PC-9 (cell line): Measurements from ENCODE around the gene ARHGAP45. TPM values are rescaled to one million over a fixed set of nuclear protein-coding genes. Genes with fewer than 3 reads are reported as not detected.

Experiments used
- BruUV-seq: library from RNA; stranded (reverse); fragments of 400-500 nt; replicated peaks from 2 replicates; lab custom pipeline; 2021; lab: Mats Ljungman, UMichigan
- CTCF ChIA-PET: fragments of 300-600 bp; sonication (Branson Sonifier 250); formaldehyde crosslinking; loops from one replicate; lab custom pipeline; 2022; ENCODE audit warnings: antibody characterized with exemption; lab: Charles Lee
- POLR2A ChIA-PET: fragments of 300-600 bp; sonication (Branson Sonifier 250); formaldehyde crosslinking; loops from one replicate; lab custom pipeline; 2022; ENCODE audit warnings: antibody characterized with exemption; ENCODE audit not compliant: unreplicated experiment; lab: Charles Lee
- DNase-seq, 2 experiments: peaks; one replicate each; pipeline versions ENCODE4 v3.0.0 to v3.0.0-alpha.2; 2015 to 2022; ENCODE audit warnings: mixed read lengths in 1 of 2
- H2AFZ ChIP-seq: fragments of 200-600 bp; sonication (generic); 2 replicates; pipeline ENCODE4 v1.8.1; 2017; ENCODE audit warnings: antibody characterized with exemption
- H3F3A ChIP-seq: fragments of 200-600 bp; sonication (generic); 2 replicates; pipeline ENCODE4 v1.8.1; 2017; ENCODE audit warnings: antibody characterized with exemption, mild to moderate bottlenecking, low read depth; ENCODE audit not compliant: insufficient read depth
- H3K27ac ChIP-seq: fragments of 200-600 bp; sonication (generic); 2 replicates; pipeline ENCODE4 v1.6.1; 2016; ENCODE audit warnings: mixed run types
- H3K27me3 ChIP-seq: fragments of 200-600 bp; sonication (generic); 2 replicates; pipeline ENCODE4 v1.6.1; 2016; ENCODE audit warnings: low read depth, mixed run types; ENCODE audit not compliant: insufficient read depth
- H3K36me3 ChIP-seq: fragments of 200-600 bp; sonication (generic); 2 replicates; pipeline ENCODE4 v1.6.1; 2016; ENCODE audit warnings: low read depth, mixed run types
- H3K4me1 ChIP-seq: fragments of 200-600 bp; sonication (generic); replicated peaks from 2 replicates; pipeline ENCODE4 v1.6.1; 2016; ENCODE audit warnings: mixed run types; ENCODE audit not compliant: insufficient read depth
- H3K4me2 ChIP-seq: fragments of 200-600 bp; sonication (generic); 2 replicates; pipeline ENCODE4 v1.6.1; 2017; ENCODE audit warnings: mixed run types
- H3K4me3 ChIP-seq: fragments of 200-600 bp; sonication (generic); 2 replicates; pipeline ENCODE4 v1.6.1; 2016; ENCODE audit warnings: mixed run types
- H3K79me2 ChIP-seq: fragments of 200-600 bp; sonication (generic); 2 replicates; pipeline ENCODE4 v1.6.1; 2017; ENCODE audit warnings: low read depth, mixed run types
- H3K9me2 ChIP-seq: fragments of 200-600 bp; sonication (generic); 2 replicates; pipeline ENCODE4 v1.8.1; 2017; ENCODE audit warnings: mild to moderate bottlenecking; ENCODE audit not compliant: insufficient read depth
- H3K9me3 ChIP-seq: fragments of 200-600 bp; sonication (generic); 2 replicates; pipeline ENCODE4 v1.8.1; 2016; ENCODE audit warnings: low read depth; ENCODE audit not compliant: insufficient read depth
- H4K20me1 ChIP-seq: fragments of 200-600 bp; sonication (generic); 2 replicates; pipeline ENCODE4 v1.8.1; 2017; ENCODE audit not compliant: insufficient read depth
- EZH2 ChIP-seq: fragments of 200-600 bp; sonication (generic); IDR thresholded peaks from 2 replicates; pipeline ENCODE4 v1.8.0; 2017; ENCODE audit warnings: antibody characterized with exemption, low read depth
- intact Hi-C: fragments of 100-400 bp; cut with micrococcal nuclease; formaldehyde crosslinking; loops from one replicate; pipeline ENCODE4 v1.10.0; 2022; ENCODE audit not compliant: unreplicated experiment
- total RNA-seq: library from RNA; stranded (reverse); gene quantifications from 2 replicates; pipeline ENCODE4 v1.2.3, GENCODE V29; 2021
- TF ChIP-seq, protein P1 (sequence below): fragments of 200-600 bp; sonication (generic); conservative IDR thresholded peaks from 2 replicates; pipeline ENCODE4 v1.6.1; 2017; ENCODE audit warnings: mixed run types, antibody characterized with exemption, mild to moderate bottlenecking, moderate library complexity

The ARHGAP45 gene
- total RNA-seq, 1 experiment from 2014 or later, result 20.2 TPM

DNA sequence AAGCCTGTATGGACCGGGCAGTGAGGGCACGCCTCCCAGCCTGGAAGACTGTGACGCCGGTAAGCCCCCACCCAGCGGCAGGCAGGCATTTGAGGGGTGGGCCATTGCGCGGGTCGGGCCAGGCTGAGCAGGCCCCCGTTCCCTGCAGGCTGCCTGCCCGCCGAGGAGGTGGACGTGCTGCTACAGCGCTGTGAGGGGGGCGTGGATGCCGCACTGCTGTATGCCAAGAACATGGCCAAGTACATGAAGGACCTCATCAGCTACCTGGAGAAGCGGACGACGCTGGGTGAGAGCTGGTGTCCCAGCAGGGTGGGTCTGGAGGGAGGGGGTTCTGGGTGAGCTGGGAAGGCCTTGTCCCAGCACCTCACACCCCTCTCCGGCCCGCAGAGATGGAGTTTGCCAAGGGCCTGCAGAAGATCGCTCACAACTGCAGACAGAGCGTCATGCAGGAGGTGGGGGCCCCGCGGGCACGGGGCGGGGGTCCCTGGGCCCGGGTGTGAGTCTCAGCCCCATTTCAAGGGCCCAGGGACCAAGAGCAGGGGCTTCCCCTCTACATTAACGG lies 7.1 kb downstream of the ARHGAP45 start:
- H4K20me1 ChIP-seq, result no peaks in the 10 kb centered on the region
- DNase-seq, result no peak
- no peaks in the 10 kb centered on the region for H3K79me2 ChIP-seq
- POLR2A ChIA-PET, result no interaction called here
- H3K4me2 ChIP-seq, result 0 out of 2 replicates have a peak overlapping the region, but pooled peaks have one; percentile 34
- H3K9me3 ChIP-seq, result no peaks in the 10 kb centered on the region
- H2AFZ ChIP-seq, result no peak overlapping the region
- H3K27me3 ChIP-seq, result no peaks in the 10 kb centered on the region
- peaks cover 17% of the 10 kb centered on the region; the same call in 1 of the 2 replicates for H3F3A ChIP-seq
- no peak overlapping the region for H3K4me3 ChIP-seq
- no peaks in the 10 kb centered on the region for H3K9me2 ChIP-seq
- BruUV-seq, result no TSS peak
- 0 out of 2 replicates have a peak, but pooled peaks cover 9% of the 10 kb centered on the region for H3K4me1 ChIP-seq
- intact Hi-C loops, result no loop called here
- CTCF ChIA-PET, result no interaction called here
- TF ChIP-seq, protein P1, sequence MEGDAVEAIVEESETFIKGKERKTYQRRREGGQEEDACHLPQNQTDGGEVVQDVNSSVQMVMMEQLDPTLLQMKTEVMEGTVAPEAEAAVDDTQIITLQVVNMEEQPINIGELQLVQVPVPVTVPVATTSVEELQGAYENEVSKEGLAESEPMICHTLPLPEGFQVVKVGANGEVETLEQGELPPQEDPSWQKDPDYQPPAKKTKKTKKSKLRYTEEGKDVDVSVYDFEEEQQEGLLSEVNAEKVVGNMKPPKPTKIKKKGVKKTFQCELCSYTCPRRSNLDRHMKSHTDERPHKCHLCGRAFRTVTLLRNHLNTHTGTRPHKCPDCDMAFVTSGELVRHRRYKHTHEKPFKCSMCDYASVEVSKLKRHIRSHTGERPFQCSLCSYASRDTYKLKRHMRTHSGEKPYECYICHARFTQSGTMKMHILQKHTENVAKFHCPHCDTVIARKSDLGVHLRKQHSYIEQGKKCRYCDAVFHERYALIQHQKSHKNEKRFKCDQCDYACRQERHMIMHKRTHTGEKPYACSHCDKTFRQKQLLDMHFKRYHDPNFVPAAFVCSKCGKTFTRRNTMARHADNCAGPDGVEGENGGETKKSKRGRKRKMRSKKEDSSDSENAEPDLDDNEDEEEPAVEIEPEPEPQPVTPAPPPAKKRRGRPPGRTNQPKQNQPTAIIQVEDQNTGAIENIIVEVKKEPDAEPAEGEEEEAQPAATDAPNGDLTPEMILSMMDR, result no peak
- no peak for TF ChIP-seq EZH2
- H3K36me3 ChIP-seq, result no peaks in the 10 kb centered on the region
- no peak overlapping the region for H3K27ac ChIP-seq

DNA sequence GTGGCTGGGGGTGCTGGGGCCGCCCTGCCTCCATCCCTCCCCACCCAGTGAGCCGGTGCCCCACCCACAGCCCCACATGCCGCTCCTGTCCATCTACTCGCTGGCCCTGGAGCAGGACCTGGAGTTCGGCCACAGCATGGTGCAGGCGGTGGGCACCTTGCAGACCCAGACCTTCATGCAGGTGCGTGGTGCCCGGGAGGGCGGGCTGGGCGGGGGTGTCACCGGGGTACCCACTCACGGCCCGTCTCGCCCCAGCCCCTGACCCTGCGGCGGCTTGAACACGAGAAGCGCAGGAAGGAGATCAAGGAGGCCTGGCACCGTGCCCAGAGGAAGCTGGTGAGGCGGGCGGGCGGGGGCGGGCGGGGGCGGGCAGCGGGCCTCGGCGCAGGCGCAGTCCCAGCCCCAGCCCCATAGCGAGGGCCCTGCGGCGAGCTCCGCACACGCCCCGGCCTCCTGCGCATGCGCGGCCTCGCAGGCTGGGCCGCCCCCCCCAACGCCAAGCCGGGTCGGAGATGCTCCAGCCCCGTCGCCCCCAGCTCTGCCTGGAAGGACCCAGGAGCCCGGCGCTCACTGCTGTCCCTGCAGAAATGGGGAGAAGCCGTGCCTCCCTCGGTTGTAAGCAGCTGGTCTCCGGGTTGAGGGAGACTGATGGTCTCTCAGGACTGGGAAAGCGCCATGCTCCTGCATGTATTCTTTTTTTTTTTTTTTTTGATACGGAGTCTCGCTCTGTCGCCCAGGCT lies 7.7 kb downstream of the ARHGAP45 start:
- peak overlapping the region; percentile 87 for H3K4me2 ChIP-seq
- 0 out of 2 replicates have a peak, but pooled peaks cover 9% of the 10 kb centered on the region for H3K4me1 ChIP-seq
- H4K20me1 ChIP-seq, result no peaks in the 10 kb centered on the region
- intact Hi-C loops, result no loop called here
- CTCF ChIA-PET, result no interaction called here
- H3K4me3 ChIP-seq, result peak overlapping the region; percentile 62
- H3K79me2 ChIP-seq, result no peaks in the 10 kb centered on the region
- H3F3A ChIP-seq, result peaks cover 17% of the 10 kb centered on the region; the same call in 1 of the 2 replicates
- no TSS peak for BruUV-seq
- H3K27me3 ChIP-seq, result no peaks in the 10 kb centered on the region
- no peaks in the 10 kb centered on the region for H3K9me2 ChIP-seq
- H3K36me3 ChIP-seq, result no peaks in the 10 kb centered on the region
- peak in 1 of 2 experiments; percentile 76 for DNase-seq
- no peak overlapping the region for H2AFZ ChIP-seq
- H3K9me3 ChIP-seq, result no peaks in the 10 kb centered on the region
- POLR2A ChIA-PET, result no interaction called here
- no peak overlapping the region for H3K27ac ChIP-seq
- no peak for TF ChIP-seq EZH2
- TF ChIP-seq, protein P1, result no peak

DNA sequence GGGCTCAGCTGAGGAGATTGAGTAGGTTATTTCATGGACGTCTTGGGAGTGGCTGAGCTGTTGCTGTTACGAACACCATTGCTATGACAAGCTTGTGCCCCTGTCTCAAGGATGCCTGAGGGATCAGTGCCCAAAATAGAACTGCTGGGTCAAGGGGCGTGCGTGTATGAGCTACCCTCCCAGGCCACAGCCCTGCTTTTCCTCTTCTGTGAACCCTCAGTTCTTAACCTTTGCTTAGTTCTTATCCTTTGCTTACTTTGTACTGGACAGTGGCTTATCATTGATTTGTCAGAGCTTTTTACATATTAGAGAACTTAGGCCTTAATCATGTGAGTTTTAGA lies 9.0 kb downstream of the ARHGAP45 start:
- Histone ChIP-seq H3K4me2 (no peak overlapping the region; the same call in 1 of the 2 replicates), H2AFZ (no peak overlapping the region), H3K9me2 (no peaks in the 10 kb centered on the region), H3K27ac (no peak overlapping the region), H3F3A (peaks cover 17% of the 10 kb centered on the region; the same call in 1 of the 2 replicates), H3K4me3 (no peak overlapping the region), H3K9me3 (no peaks in the 10 kb centered on the region), H3K36me3 (no peaks in the 10 kb centered on the region), H3K4me1 (0 out of 2 replicates have a peak, but pooled peaks cover 9% of the 10 kb centered on the region), H3K79me2 (no peaks in the 10 kb centered on the region), H4K20me1 (no peaks in the 10 kb centered on the region), H3K27me3 (no peaks in the 10 kb centered on the region)
- TF ChIP-seq, protein P1, result no peak
- TF ChIP-seq EZH2, result no peak
- CTCF ChIA-PET, result interaction anchor here (1.1 kb wide), 1 partner anchor 144 kb away, joined by 3 read pairs; no protein-coding TSS in a partner anchor
- no peak for DNase-seq
- no TSS peak for BruUV-seq
- intact Hi-C loops, result no loop called here
- POLR2A ChIA-PET, result no interaction called here
